WTC11 (cell line): Measurements from ENCODE around the gene PDK3. TPM values are rescaled to one million over a fixed set of nuclear protein-coding genes. Genes with fewer than 3 reads are reported as not detected.

Experiments
- ATAC-seq: fragments of 200-7000 bp; cut with Tn5 transposase; 2 replicates; pipeline ENCODE4 v1.10.0; 2021; ENCODE audit warnings: mild to moderate bottlenecking, moderate library complexity
- CTCF ChIA-PET: fragments of 300-600 bp; sonication (Branson Sonifier 250); formaldehyde crosslinking; loops from one replicate; lab custom pipeline; 2021; ENCODE audit warnings: antibody characterized with exemption; lab: Charles Lee
- POLR2A ChIA-PET: fragments of 350-600 bp; sonication (Branson Sonifier 250); formaldehyde crosslinking; loops from one replicate; lab custom pipeline; 2021; ENCODE audit warnings: antibody characterized with exemption; lab: Charles Lee
- DNase-seq: peaks from one replicate; pipeline ENCODE4 v3.0.0; 2021; ENCODE audit warnings: low spot score
- H3K27ac Mint-ChIP-seq: 2 replicates; pipeline ENCODE4 v1.8.0; 2021; ENCODE audit warnings: mixed read lengths
- H3K27me3 Mint-ChIP-seq: 2 replicates; pipeline ENCODE4 v1.8.0; 2021; ENCODE audit warnings: low read depth, mild to moderate bottlenecking, moderate library complexity, mixed read lengths
- H3K36me3 Mint-ChIP-seq: 2 replicates; pipeline ENCODE4 v1.8.0; 2021; ENCODE audit warnings: mixed read lengths
- H3K4me1 Mint-ChIP-seq: 2 replicates; pipeline ENCODE4 v1.8.0; 2022; ENCODE audit warnings: mixed read lengths
- H3K4me3 Mint-ChIP-seq: 2 replicates; pipeline ENCODE4 v1.8.0; 2021; ENCODE audit warnings: mild to moderate bottlenecking, moderate library complexity, mixed read lengths
- H3K9me3 Mint-ChIP-seq: 2 replicates; pipeline ENCODE4 v1.8.0; 2021; ENCODE audit warnings: mixed read lengths
- ATF1 ChIP-seq: sonication (generic); formaldehyde crosslinking; IDR thresholded peaks from 2 replicates; pipeline ENCODE4 v1.8.1; 2023; ENCODE audit warnings: mild to moderate bottlenecking, moderate library complexity, missing genetic modification reagents
- ATF6 ChIP-seq: sonication (generic); formaldehyde crosslinking; IDR thresholded peaks from 2 replicates; pipeline ENCODE4 v1.8.1; 2023; ENCODE audit warnings: mild to moderate bottlenecking, missing genetic modification reagents
- ELF4 ChIP-seq: sonication (generic); formaldehyde crosslinking; IDR thresholded peaks from 2 replicates; pipeline ENCODE4 v1.8.1; 2022; ENCODE audit warnings: low read depth, mild to moderate bottlenecking, moderate library complexity, missing genetic modification reagents
- ETV6 ChIP-seq: sonication (generic); formaldehyde crosslinking; IDR thresholded peaks from 2 replicates; pipeline ENCODE4 v1.8.1; 2022; ENCODE audit warnings: mild to moderate bottlenecking, missing genetic modification reagents
- GTF2I ChIP-seq: fragments of 250-450 bp; sonication (Bioruptor Pico); conservative IDR thresholded peaks from 2 replicates; pipeline ENCODE4 v1.4.0; 2021; ENCODE audit warnings: mild to moderate bottlenecking
- JAZF1 ChIP-seq: fragments of 250-450 bp; sonication (Bioruptor Pico); IDR thresholded peaks from 2 replicates; pipeline ENCODE4 v1.9.0; 2021; ENCODE audit warnings: moderate library complexity, mild to moderate bottlenecking, inconsistent platforms
- NFE2L1 ChIP-seq: sonication (generic); formaldehyde crosslinking; IDR thresholded peaks from 2 replicates; pipeline ENCODE4 v1.8.1; 2023; ENCODE audit warnings: missing genetic modification reagents
- NFYB ChIP-seq: sonication (generic); formaldehyde crosslinking; conservative IDR thresholded peaks from 2 replicates; pipeline ENCODE4 v1.8.0; 2022; ENCODE audit warnings: low read depth, missing genetic modification reagents
- OVOL2 ChIP-seq: fragments of 250-450 bp; sonication (Bioruptor Pico); IDR thresholded peaks from 2 replicates; pipeline ENCODE4 v1.9.0; 2021; ENCODE audit warnings: mild to moderate bottlenecking, borderline replicate concordance
- RELA ChIP-seq: sonication (generic); formaldehyde crosslinking; IDR thresholded peaks from 2 replicates; pipeline ENCODE4 v1.8.1; 2022; ENCODE audit warnings: missing genetic modification reagents, mild to moderate bottlenecking, borderline replicate concordance
- SP1 ChIP-seq: sonication (generic); formaldehyde crosslinking; conservative IDR thresholded peaks from 2 replicates; pipeline ENCODE4 v1.8.1; 2022; ENCODE audit warnings: missing genetic modification reagents
- TCF7 ChIP-seq: sonication (generic); formaldehyde crosslinking; IDR thresholded peaks from 2 replicates; pipeline ENCODE4 v1.8.0; 2022; ENCODE audit warnings: mild to moderate bottlenecking, low read depth, missing genetic modification reagents, moderate library complexity
- TEAD4 ChIP-seq: sonication (generic); formaldehyde crosslinking; IDR thresholded peaks from 2 replicates; pipeline ENCODE4 v1.8.0; 2022; ENCODE audit warnings: mild to moderate bottlenecking, missing genetic modification reagents
- ZNF263 ChIP-seq: sonication (generic); formaldehyde crosslinking; IDR thresholded peaks from 2 replicates; pipeline ENCODE4 v1.8.1; 2022; ENCODE audit warnings: low read depth, mild to moderate bottlenecking, moderate library complexity, missing genetic modification reagents
- ZNF416 ChIP-seq: fragments of 250-450 bp; sonication (Bioruptor Pico); IDR thresholded peaks from 2 replicates; pipeline ENCODE4 v1.9.0; 2021; ENCODE audit warnings: mild to moderate bottlenecking, inconsistent platforms
- ZNF671 ChIP-seq: fragments of 250-450 bp; sonication (Bioruptor Pico); IDR thresholded peaks from 2 replicates; pipeline ENCODE4 v1.8.0; 2021; ENCODE audit warnings: mild to moderate bottlenecking
- total RNA-seq: library from RNA; stranded (reverse); gene quantifications from 3 replicates; pipeline ENCODE4 v1.2.3, GENCODE V29; 2021
- TF ChIP-seq, protein P1 (sequence below): fragments of 250-450 bp; sonication (Bioruptor Pico); IDR thresholded peaks from 2 replicates; pipeline ENCODE4 v2.1.2; 2022; ENCODE audit warnings: mild to moderate bottlenecking, moderate library complexity
- TF ChIP-seq, protein P2 (sequence below): sonication (generic); formaldehyde crosslinking; IDR thresholded peaks from 2 replicates; pipeline ENCODE4 v1.8.1; 2022; ENCODE audit warnings: mild to moderate bottlenecking, moderate library complexity, missing genetic modification reagents
- TF ChIP-seq, protein P3 (sequence below): fragments of 200-600 bp; IDR thresholded peaks from 2 replicates; pipeline ENCODE4 v1.8.0; 2022; ENCODE audit warnings: antibody characterized with exemption
- TF ChIP-seq, protein P4 (sequence below): sonication (generic); formaldehyde crosslinking; IDR thresholded peaks from 2 replicates; pipeline ENCODE4 v1.8.1; 2022; ENCODE audit warnings: low read depth, missing genetic modification reagents, borderline replicate concordance
- TF ChIP-seq, protein P5 (sequence below): fragments of 250-450 bp; sonication (Bioruptor Pico); conservative IDR thresholded peaks from 2 replicates; pipeline ENCODE4 v1.9.0; 2021; ENCODE audit warnings: mild to moderate bottlenecking
- TF ChIP-seq, protein P6 (sequence below): sonication (generic); formaldehyde crosslinking; IDR thresholded peaks from 2 replicates; pipeline ENCODE4 v1.8.1; 2023; ENCODE audit warnings: mild to moderate bottlenecking, missing genetic modification reagents, moderate library complexity
- TF ChIP-seq, protein P7 (sequence below): sonication (generic); formaldehyde crosslinking; conservative IDR thresholded peaks from 2 replicates; pipeline ENCODE4 v1.8.1; 2022; ENCODE audit warnings: mild to moderate bottlenecking, missing genetic modification reagents

Gene PDK3
- total RNA-seq, 1 experiment from 2014 or later, result 34.4 TPM

DNA sequence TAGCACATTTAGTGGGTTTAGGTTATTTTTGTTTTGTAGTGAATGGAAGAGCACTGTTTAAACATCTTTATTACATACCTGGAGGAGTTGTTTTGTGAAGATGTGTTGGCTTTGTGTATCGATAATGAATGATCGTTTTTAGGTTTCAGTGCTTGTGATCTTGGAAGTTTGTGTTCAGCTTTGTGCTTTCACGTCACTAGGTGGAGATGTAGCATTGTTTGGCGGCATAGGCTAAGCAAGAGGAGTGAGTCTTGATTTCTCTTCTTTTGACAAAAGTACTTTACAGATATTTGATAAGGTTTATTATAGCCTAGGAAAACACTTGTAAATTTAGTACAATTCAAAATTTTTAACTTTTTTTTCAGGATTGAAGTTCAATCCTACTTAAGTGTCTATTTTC is 50.4 kb downstream of the PDK3 start (continued):
- no peak for TF ChIP-seq JAZF1 (CRISPR knock-in tag)

GRCh38 chrX:24520472-24520871 is 55.4 kb downstream of the PDK3 start:
- POLR2A ChIA-PET, result no interaction called here

GRCh38 chrX:24525455-24525854 is 60.4 kb downstream of the PDK3 start:
- DNase-seq (no peak), ATAC-seq (no peak)
- H3K4me1 Mint-ChIP-seq, result peaks cover 54% of the 10 kb centered on the region
- H3K27ac Mint-ChIP-seq, result no peak overlapping the region
- no peak overlapping the region for H3K4me3 Mint-ChIP-seq
- CTCF ChIA-PET, result no interaction called here
- POLR2A ChIA-PET, result no interaction called here
- no peaks in the 10 kb centered on the region for H3K27me3 Mint-ChIP-seq
- no peaks in the 10 kb centered on the region for H3K9me3 Mint-ChIP-seq
- H3K36me3 Mint-ChIP-seq, result peaks cover 19% of the 10 kb centered on the region
- TF ChIP-seq, protein P1, sequence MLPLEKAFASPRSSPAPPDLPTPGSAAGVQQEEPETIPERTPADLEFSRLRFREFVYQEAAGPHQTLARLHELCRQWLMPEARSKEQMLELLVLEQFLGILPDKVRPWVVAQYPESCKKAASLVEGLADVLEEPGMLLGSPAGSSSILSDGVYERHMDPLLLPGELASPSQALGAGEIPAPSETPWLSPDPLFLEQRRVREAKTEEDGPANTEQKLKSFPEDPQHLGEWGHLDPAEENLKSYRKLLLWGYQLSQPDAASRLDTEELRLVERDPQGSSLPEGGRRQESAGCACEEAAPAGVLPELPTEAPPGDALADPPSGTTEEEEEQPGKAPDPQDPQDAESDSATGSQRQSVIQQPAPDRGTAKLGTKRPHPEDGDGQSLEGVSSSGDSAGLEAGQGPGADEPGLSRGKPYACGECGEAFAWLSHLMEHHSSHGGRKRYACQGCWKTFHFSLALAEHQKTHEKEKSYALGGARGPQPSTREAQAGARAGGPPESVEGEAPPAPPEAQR (CRISPR knock-in tag), result no peak
- TF ChIP-seq ETV6, result no peak
- TF ChIP-seq ELF4, result no peak
- no peak for TF ChIP-seq TEAD4 (CRISPR knock-in tag)
- TF ChIP-seq RELA (CRISPR knock-in tag), result no peak
- no peak for TF ChIP-seq NFE2L1 (CRISPR knock-in tag)
- TF ChIP-seq, protein P2, sequence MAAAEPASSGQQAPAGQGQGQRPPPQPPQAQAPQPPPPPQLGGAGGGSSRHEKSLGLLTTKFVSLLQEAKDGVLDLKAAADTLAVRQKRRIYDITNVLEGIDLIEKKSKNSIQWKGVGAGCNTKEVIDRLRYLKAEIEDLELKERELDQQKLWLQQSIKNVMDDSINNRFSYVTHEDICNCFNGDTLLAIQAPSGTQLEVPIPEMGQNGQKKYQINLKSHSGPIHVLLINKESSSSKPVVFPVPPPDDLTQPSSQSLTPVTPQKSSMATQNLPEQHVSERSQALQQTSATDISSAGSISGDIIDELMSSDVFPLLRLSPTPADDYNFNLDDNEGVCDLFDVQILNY (CRISPR knock-in tag), result no peak
- TF ChIP-seq, protein P3, sequence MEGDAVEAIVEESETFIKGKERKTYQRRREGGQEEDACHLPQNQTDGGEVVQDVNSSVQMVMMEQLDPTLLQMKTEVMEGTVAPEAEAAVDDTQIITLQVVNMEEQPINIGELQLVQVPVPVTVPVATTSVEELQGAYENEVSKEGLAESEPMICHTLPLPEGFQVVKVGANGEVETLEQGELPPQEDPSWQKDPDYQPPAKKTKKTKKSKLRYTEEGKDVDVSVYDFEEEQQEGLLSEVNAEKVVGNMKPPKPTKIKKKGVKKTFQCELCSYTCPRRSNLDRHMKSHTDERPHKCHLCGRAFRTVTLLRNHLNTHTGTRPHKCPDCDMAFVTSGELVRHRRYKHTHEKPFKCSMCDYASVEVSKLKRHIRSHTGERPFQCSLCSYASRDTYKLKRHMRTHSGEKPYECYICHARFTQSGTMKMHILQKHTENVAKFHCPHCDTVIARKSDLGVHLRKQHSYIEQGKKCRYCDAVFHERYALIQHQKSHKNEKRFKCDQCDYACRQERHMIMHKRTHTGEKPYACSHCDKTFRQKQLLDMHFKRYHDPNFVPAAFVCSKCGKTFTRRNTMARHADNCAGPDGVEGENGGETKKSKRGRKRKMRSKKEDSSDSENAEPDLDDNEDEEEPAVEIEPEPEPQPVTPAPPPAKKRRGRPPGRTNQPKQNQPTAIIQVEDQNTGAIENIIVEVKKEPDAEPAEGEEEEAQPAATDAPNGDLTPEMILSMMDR, result no peak
- TF ChIP-seq, protein P4, sequence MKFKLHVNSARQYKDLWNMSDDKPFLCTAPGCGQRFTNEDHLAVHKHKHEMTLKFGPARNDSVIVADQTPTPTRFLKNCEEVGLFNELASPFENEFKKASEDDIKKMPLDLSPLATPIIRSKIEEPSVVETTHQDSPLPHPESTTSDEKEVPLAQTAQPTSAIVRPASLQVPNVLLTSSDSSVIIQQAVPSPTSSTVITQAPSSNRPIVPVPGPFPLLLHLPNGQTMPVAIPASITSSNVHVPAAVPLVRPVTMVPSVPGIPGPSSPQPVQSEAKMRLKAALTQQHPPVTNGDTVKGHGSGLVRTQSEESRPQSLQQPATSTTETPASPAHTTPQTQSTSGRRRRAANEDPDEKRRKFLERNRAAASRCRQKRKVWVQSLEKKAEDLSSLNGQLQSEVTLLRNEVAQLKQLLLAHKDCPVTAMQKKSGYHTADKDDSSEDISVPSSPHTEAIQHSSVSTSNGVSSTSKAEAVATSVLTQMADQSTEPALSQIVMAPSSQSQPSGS (CRISPR knock-in tag), result no peak
- TF ChIP-seq SP1 (CRISPR knock-in tag), result no peak
- TF ChIP-seq, protein P5, sequence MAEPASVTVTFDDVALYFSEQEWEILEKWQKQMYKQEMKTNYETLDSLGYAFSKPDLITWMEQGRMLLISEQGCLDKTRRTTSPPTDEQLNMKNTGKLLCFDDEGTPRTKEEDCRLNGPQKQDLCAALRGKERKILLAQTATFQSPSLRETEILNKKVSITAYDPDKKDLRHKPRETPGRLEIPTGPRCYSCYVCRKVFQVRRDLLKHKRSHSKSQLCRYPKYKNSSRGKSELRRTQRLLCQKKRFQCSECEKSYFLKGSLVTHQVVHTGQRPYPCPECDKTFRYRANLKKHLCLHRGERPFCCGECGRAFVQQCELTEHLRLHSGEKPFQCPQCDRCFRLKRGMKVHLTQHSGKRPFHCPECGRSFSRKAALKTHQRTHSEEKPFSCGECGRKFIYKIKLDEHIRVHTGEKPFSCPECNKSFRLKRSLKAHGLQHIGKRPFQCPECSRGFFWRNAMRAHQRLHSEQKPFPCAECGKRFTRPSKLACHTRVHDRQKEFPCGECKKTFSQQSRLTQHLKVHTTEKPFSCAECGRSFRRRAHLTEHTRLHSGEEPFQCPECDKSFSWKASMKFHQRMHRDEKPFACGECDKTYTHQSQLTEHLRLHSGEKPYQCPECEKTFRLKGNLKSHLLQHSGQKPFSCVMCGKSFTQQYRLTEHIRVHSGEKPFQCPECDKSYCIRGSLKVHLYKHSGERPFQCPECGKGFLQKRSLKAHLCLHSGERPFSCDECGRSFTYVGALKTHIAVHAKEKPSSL (CRISPR knock-in tag), result no peak

More at GRCh38 chrX:24520472-24520871, 55.4 kb downstream of the PDK3 start:
- Mint-ChIP-seq H3K4me1 (peaks cover 11% of the 10 kb centered on the region), H3K36me3 (peaks cover 9% of the 10 kb centered on the region), H3K4me3 (no peak overlapping the region), H3K9me3 (no peaks in the 10 kb centered on the region), H3K27ac (no peak overlapping the region), H3K27me3 (no peaks in the 10 kb centered on the region)
- TF ChIP-seq ZNF263 (CRISPR knock-in tag) (no peak), ATF6 (no peak), OVOL2 (CRISPR knock-in tag) (no peak), ZNF416 (CRISPR knock-in tag) (no peak), TCF7 (CRISPR knock-in tag) (no peak), NFYB (CRISPR knock-in tag) (no peak), GTF2I (CRISPR knock-in tag) (no peak), ATF1 (CRISPR knock-in tag) (no peak), ZNF671 (CRISPR knock-in tag) (no peak)
- TF ChIP-seq, protein P6, sequence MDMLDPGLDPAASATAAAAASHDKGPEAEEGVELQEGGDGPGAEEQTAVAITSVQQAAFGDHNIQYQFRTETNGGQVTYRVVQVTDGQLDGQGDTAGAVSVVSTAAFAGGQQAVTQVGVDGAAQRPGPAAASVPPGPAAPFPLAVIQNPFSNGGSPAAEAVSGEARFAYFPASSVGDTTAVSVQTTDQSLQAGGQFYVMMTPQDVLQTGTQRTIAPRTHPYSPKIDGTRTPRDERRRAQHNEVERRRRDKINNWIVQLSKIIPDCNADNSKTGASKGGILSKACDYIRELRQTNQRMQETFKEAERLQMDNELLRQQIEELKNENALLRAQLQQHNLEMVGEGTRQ (CRISPR knock-in tag), result no peak
- TF ChIP-seq, protein P1 (CRISPR knock-in tag), result no peak
- TF ChIP-seq, protein P7, sequence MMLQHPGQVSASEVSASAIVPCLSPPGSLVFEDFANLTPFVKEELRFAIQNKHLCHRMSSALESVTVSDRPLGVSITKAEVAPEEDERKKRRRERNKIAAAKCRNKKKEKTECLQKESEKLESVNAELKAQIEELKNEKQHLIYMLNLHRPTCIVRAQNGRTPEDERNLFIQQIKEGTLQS (CRISPR knock-in tag), result no peak
- DNase-seq, result no peak
- CTCF ChIA-PET, result interaction anchor here (2.0 kb wide), 1 partner anchor 125 kb away, joined by 7 read pairs; no protein-coding TSS in a partner anchor
- ATAC-seq, result no peak
